ENCODE results near the gene AGAP2. TPM values are rescaled to one million over a fixed set of nuclear protein-coding genes. Genes with fewer than 3 reads are reported as not detected.

AGAP2 gene
- total RNA-seq, 1 donor from 2014 or later: 0.14 TPM

DNA sequence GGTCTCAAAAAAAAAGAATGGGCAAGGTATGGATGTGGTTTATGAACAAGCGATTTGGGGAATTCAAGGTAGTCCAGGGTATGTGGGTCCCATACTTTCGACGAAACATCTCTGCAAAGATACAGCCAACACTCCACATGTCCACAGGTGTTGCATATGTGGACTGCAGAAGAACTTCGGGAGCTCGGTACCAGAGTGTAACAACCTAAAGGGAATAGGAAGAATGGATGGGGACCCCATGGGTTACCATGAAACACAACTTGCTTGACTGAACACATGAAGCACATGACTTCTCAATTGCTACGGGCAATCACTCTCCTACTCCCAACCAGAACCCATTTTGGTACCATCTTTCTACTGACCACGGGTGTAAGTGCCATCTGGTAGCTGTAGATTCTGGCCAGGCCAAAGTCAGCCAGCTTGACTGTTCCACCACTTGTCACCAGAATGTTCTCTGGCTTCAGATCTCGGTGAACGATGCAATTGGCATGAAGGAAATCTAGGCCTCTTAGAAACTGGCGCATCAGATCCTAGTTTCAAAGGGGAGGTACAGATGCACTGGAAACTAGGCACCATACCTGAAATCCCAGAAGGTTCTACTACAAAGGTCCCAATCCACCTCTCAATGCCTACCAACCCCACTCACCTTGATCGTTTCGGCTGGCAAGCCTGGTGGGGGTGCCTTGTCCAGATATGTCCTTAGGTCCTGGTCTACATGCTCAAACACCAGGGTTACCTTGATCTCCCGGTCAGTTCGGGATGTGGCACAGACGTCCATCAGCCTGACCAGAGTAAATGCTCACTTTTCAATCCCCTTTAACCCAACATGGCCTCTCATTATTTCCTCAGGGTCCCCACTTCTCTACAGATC is 12.3 kb upstream of the AGAP2 start:
- DNase-seq (ENCODE audit: low read depth) (no peak), FAIRE-seq (no peak)
- peak overlapping the region; percentile 76 for H3K4me3 ChIP-seq (ENCODE audit: insufficient read depth, low read depth, low read length)
- peak overlapping the region; percentile 97 for H3K9ac ChIP-seq (ENCODE audit: low read length)
- H4K20me1 ChIP-seq (ENCODE audit: insufficient read depth, low read length): peaks cover 13% of the 10 kb centered on the region
- TF ChIP-seq, protein P1, sequence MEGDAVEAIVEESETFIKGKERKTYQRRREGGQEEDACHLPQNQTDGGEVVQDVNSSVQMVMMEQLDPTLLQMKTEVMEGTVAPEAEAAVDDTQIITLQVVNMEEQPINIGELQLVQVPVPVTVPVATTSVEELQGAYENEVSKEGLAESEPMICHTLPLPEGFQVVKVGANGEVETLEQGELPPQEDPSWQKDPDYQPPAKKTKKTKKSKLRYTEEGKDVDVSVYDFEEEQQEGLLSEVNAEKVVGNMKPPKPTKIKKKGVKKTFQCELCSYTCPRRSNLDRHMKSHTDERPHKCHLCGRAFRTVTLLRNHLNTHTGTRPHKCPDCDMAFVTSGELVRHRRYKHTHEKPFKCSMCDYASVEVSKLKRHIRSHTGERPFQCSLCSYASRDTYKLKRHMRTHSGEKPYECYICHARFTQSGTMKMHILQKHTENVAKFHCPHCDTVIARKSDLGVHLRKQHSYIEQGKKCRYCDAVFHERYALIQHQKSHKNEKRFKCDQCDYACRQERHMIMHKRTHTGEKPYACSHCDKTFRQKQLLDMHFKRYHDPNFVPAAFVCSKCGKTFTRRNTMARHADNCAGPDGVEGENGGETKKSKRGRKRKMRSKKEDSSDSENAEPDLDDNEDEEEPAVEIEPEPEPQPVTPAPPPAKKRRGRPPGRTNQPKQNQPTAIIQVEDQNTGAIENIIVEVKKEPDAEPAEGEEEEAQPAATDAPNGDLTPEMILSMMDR (IDR thresholded peaks at IDR 0.05; ENCODE audit: insufficient read depth, low read depth, low read length): no peak
- no peak for TF ChIP-seq EZH2 (IDR thresholded peaks at IDR 0.05; ENCODE audit: insufficient read depth, low read length)
- H2AFZ ChIP-seq (ENCODE audit: low read depth, low read length): no peak overlapping the region
- peak overlapping the region; percentile 91 for H3K4me3 Mint-ChIP-seq (ENCODE audit: unreplicated experiment)
- peaks cover 6% of the 10 kb centered on the region for H3K27me3 ChIP-seq (ENCODE audit: insufficient read depth, low read length)
- H3K36me3 Mint-ChIP-seq (ENCODE audit: low read depth, unreplicated experiment): peaks cover 37% of the 10 kb centered on the region
- H3K27me3 Mint-ChIP-seq (ENCODE audit: low read depth, unreplicated experiment): no peaks in the 10 kb centered on the region
- H3K9me3 ChIP-seq (ENCODE audit: insufficient read depth, low read depth, low read length): no peaks in the 10 kb centered on the region
- peaks cover 34% of the 10 kb centered on the region for H3K79me2 ChIP-seq (ENCODE audit: insufficient read depth, low read length)
- no peaks in the 10 kb centered on the region for H3K9me3 Mint-ChIP-seq (ENCODE audit: unreplicated experiment)
- peak overlapping the region; percentile 95 for H3K27ac ChIP-seq (ENCODE audit: low read depth, low read length)
- H3K36me3 ChIP-seq (ENCODE audit: insufficient read depth, low read length): peaks cover 31% of the 10 kb centered on the region
- peak overlapping the region; percentile 95 for H3K4me2 ChIP-seq (ENCODE audit: low read length)
- peaks cover 23% of the 10 kb centered on the region for H3K4me1 ChIP-seq (ENCODE audit: insufficient read depth, low read length)
- peaks cover 26% of the 10 kb centered on the region for H3K4me1 Mint-ChIP-seq (ENCODE audit: low read depth, unreplicated experiment)
- peak overlapping the region; percentile 94 for H3K27ac Mint-ChIP-seq (ENCODE audit: unreplicated experiment)

GRCh38 chr12:57749061-57749460 is 10.5 kb upstream of the AGAP2 start:
- Histone ChIP-seq H2AFZ (ENCODE audit: low read depth, low read length) (no peak overlapping the region), H3K4me1 (ENCODE audit: insufficient read depth, low read length) (peaks cover 23% of the 10 kb centered on the region), H3K4me3 (ENCODE audit: insufficient read depth, low read depth, low read length) (no peak overlapping the region), H3K9ac (ENCODE audit: low read length) (no peak overlapping the region), H4K20me1 (ENCODE audit: insufficient read depth, low read length) (peaks cover 13% of the 10 kb centered on the region), H3K27me3 (ENCODE audit: insufficient read depth, low read length) (no peaks in the 10 kb centered on the region), H3K36me3 (ENCODE audit: insufficient read depth, low read length) (peaks cover 31% of the 10 kb centered on the region), H3K79me2 (ENCODE audit: insufficient read depth, low read length) (peaks cover 41% of the 10 kb centered on the region), H3K4me2 (ENCODE audit: low read length) (no peak overlapping the region), H3K9me3 (ENCODE audit: insufficient read depth, low read depth, low read length) (no peaks in the 10 kb centered on the region), H3K27ac (ENCODE audit: low read depth, low read length) (no peak overlapping the region)
- Mint-ChIP-seq H3K36me3 (ENCODE audit: low read depth, unreplicated experiment) (peaks cover 40% of the 10 kb centered on the region), H3K9me3 (ENCODE audit: unreplicated experiment) (no peaks in the 10 kb centered on the region), H3K4me3 (ENCODE audit: unreplicated experiment) (no peak overlapping the region), H3K27ac (ENCODE audit: unreplicated experiment) (no peak overlapping the region), H3K27me3 (ENCODE audit: low read depth, unreplicated experiment) (no peaks in the 10 kb centered on the region), H3K4me1 (ENCODE audit: low read depth, unreplicated experiment) (peaks cover 25% of the 10 kb centered on the region)
- DNase-seq (ENCODE audit: low read depth) (no peak), FAIRE-seq (no peak)
- no peak for TF ChIP-seq EZH2 (IDR thresholded peaks at IDR 0.05; ENCODE audit: insufficient read depth, low read length)
- TF ChIP-seq, protein P1 (IDR thresholded peaks at IDR 0.05; ENCODE audit: insufficient read depth, low read depth, low read length): no peak

- peak overlapping the region; percentile 95 for H3K4me3 Mint-ChIP-seq (ENCODE audit: unreplicated experiment)
- H3K36me3 Mint-ChIP-seq (ENCODE audit: low read depth, unreplicated experiment): peaks cover 38% of the 10 kb centered on the region
- Histone ChIP-seq H3K4me1 (ENCODE audit: insufficient read depth, low read length) (peaks cover 12% of the 10 kb centered on the region), H3K36me3 (ENCODE audit: insufficient read depth, low read length) (peaks cover 31% of the 10 kb centered on the region), H4K20me1 (ENCODE audit: insufficient read depth, low read length) (peaks cover 8% of the 10 kb centered on the region), H3K27me3 (ENCODE audit: insufficient read depth, low read length) (peaks cover 8% of the 10 kb centered on the region), H3K79me2 (ENCODE audit: insufficient read depth, low read length) (peaks cover 30% of the 10 kb centered on the region), H3K27ac (ENCODE audit: low read depth, low read length) (no peak overlapping the region), H3K9ac (ENCODE audit: low read length) (no peak overlapping the region), H3K4me2 (ENCODE audit: low read length) (peak overlapping the region; percentile 97), H2AFZ (ENCODE audit: low read depth, low read length) (no peak overlapping the region), H3K9me3 (ENCODE audit: insufficient read depth, low read depth, low read length) (no peaks in the 10 kb centered on the region), H3K4me3 (ENCODE audit: insufficient read depth, low read depth, low read length) (peak overlapping the region; percentile 77)
- TF ChIP-seq EZH2 (IDR thresholded peaks at IDR 0.05; ENCODE audit: insufficient read depth, low read length): no peak
- TF ChIP-seq, protein P1 (IDR thresholded peaks at IDR 0.05; ENCODE audit: insufficient read depth, low read depth, low read length): no peak
- no peak for FAIRE-seq
- H3K27me3 Mint-ChIP-seq (ENCODE audit: low read depth, unreplicated experiment): peaks cover 4% of the 10 kb centered on the region
- H3K27ac Mint-ChIP-seq (ENCODE audit: unreplicated experiment): peak overlapping the region; percentile 97
- H3K4me1 Mint-ChIP-seq (ENCODE audit: low read depth, unreplicated experiment): peaks cover 9% of the 10 kb centered on the region
- H3K9me3 Mint-ChIP-seq (ENCODE audit: unreplicated experiment): no peaks in the 10 kb centered on the region
- DNase-seq (ENCODE audit: low read depth): no peak
These were observed 7.5 kb upstream of the AGAP2 start for GRCh38 chr12:57746025-57746424.
